NAMALWA (cell line): ENCODE measurements around the gene KIF20B.
"Not testable (repeated sequence)": the region's sequence is repeated elsewhere in the genome, so short reads cannot be mapped to it uniquely, and the experiment has no call there.

Experiments used
- DNase-seq: peaks from one replicate; pipeline ENCODE4 v3.0.0-alpha.2; 2015; ENCODE audit warnings: low spot score

KIF20B gene

DNA sequence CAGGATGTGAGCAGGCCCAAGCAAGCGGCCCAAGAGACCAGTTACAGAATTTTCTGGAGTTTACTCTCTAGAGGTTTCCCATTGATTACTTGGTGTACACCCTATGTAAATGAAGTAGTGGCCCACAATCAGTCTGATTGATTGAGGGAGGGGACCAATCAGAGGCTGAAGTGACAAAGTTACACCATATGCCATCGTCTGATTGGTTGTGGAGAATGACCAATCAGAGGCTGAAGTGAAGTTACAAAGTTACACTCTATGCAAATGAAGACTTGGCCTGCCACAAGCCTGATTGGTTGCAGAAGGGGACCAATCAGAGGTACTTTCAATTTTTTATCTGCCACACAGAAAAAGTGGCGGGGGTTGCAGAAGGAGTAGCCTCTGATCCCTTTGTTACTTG, 83.7 kb downstream of the KIF20B start:
- peak; percentile 31 for DNase-seq

DNA sequence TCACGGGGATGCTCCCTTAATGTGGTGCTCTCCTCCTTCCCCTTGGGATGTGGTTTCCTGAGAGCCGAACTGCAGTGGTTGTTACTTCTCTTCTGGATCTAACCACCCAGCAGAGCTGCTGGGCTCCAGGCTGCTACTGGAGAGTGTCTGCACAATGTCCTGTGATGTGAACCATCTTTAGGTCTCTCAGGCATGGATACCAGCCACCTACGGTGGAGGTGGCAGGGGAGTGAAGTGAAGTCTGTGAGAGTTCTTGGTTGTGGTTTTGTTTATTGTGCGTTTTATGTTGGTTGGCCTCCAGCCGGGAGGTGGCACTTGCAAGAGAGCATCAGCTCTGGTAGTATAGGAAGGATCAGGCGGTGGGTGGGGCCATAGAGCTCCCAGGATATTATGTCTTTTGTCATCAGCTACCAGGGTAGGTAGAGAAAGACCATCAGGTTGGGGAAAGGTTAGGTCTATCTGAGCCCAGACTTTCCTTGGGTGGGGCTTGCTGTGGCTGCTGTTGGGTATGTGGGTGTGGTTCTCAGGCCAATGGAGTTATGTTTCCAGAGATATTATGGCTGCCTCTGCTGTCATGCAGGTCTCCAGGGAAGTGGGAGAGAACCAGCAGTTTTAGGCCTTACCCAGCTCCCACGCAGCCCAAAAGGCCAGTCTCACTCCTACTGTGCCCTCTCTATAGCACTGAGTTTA, 87.9 kb downstream of the KIF20B start:
- DNase-seq, result no peak

DNA sequence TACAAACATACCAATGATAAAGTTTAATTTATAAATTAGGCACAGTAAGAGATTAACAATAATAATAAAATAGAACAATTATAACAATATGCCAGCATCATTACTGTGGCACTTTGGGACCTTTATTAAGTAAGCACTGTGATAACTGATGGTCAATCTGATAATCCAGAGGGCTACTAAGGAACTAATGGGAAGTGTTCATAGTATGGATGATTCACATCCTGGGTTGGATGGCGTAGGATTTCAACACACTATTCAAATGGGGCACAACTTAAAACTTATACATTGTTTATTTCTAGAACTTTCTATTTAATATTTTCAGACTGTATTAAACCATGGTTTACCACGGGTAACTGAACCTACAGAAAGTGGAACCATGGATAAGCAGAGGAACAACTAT, 90.8 kb downstream of the KIF20B start:
- no peak for DNase-seq

DNA sequence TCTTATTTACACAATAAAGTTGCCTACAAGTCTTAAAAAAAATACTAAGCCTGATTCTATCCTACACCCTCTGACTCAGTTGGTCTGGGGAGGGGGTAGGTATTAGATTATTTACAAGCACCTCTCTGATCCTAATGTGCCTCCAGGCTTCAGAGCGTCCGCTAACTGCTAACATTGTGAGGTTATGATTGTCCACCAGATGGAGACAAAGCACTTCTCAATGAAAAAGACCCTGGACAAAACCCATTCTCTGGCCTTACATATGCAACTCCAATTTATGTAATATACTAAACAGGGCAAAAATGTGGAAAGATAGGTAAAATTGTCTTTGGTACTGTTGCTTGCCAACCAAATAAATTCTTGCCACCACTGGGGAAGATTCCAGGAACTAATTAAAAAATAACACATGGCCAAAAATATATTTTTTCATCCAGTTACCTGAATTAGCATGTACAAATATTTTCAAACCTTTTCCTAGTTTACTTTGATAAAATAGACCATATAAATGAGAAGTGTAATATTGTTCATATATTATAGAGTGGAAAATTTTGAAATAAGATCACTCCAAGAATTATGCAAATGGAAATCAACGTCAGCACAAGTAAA, 92.4 kb downstream of the KIF20B start:
- peak; percentile 85 for DNase-seq

DNA sequence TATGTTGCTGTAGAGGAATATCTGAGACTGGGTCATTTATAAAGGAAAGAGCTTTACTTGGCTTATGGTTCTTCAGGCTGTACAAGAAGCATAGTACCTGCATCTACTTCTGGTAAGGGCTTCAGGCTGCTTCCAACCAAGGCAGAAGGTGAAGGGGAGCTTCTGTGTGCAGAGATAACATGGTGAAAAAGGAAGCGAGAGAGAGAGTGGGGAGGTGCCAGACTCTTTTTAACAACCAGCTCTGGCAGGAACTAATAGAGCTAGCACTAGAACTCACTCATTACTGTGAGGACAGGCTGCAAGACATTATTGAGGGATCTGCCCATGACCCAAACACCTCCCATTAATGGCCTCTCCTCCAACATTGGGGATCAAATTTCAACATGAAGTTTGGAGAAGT, 94.5 kb downstream of the KIF20B start:
- DNase-seq, result no peak

DNA sequence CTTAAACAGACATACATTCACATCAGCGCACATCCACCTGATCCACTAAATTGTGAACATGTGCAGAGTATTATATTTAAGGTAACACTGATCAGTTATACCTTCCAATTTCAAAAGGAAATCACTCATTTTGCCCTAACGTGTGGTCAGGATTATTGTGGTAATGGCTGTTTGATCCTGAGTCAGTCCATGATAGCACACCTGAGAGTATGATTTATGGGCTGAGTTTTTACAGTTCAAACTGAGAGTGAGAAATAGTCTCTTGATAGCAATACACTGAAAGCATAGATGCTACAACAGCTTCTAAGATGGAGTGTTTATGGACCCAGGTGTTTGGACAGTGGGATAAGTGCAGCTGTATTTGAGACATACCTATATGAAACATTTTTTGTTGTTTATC, 96.7 kb downstream of the KIF20B start:
- DNase-seq, result no peak

DNA sequence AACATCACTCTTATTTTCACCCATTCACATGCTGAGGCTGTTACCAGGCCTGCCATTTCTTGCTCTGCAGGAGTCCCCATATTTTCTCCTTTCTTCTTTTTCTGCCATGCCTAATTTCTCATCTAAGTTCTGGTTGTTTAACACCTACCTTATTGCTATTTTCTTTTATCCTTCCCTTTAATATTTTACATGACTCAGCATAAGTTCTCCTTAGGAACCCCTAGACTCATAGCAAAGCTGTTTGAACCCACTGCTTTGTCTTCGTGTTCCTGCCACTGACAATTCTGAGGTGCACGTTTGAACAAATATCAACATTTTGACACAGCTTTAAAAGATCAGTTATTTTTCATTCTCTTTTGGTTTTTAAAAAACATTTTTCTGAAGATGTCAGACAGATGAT, 98.2 kb downstream of the KIF20B start:
- DNase-seq, result no peak

DNA sequence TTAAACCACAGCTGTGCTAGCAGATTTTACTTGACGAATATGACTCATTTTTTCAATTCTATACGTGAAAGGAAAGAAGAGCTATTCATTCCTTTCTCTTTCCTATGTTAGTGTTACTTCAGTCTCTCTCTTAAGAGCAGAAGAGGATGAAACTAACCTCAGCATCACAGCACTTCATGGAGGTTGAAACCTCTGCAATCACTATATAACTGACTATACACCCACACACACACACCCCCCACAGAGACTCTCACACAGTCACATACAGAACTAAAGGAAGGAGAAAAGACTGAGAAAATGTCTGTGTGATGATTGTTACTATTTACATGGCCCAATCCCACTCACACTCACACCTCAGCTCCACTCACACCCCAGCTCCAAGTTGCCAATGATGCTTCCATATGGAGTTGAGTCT, 104.2 kb downstream of the KIF20B start:
- DNase-seq, result no peak

DNA sequence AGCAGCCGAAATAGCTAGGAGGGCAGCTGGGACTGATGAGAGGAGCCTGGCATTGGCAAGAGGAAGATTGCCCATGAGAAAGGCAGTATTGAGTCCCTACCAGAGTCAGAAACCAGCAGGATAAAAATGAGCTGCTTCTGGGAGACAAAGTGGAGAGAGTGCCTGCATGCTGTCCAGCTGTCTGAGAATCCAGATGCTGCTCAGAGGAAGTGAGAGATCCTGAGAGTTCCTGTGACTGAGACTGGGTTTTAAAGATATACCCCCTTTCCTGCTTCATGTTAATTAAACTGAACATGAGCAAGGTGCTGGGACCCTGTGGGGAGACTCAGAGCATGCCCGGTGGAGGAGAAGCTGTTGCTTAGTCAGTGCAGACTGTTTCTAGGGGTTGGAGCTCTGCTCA, 107.5 kb downstream of the KIF20B start:
- no peak for DNase-seq

DNA sequence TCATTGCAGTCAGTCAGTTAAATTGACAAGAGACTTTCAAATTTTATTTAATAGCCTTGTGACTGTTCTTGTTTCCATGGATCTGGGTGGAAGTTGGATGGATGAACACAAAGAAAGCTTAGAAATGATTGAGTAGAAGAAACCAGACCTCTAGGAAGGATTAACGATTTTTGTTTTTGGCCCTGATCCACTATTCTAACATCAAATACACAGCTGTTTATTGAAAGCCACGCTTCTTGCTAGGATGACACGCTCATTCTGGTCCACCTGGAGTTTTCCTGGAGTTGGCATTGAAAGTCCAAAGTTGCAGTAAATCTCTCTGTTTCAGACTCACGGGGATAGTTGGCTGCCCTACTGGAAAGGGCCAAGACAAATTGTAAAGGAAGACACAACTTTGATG, 108.4 kb downstream of the KIF20B start:
- DNase-seq, result no peak

DNA sequence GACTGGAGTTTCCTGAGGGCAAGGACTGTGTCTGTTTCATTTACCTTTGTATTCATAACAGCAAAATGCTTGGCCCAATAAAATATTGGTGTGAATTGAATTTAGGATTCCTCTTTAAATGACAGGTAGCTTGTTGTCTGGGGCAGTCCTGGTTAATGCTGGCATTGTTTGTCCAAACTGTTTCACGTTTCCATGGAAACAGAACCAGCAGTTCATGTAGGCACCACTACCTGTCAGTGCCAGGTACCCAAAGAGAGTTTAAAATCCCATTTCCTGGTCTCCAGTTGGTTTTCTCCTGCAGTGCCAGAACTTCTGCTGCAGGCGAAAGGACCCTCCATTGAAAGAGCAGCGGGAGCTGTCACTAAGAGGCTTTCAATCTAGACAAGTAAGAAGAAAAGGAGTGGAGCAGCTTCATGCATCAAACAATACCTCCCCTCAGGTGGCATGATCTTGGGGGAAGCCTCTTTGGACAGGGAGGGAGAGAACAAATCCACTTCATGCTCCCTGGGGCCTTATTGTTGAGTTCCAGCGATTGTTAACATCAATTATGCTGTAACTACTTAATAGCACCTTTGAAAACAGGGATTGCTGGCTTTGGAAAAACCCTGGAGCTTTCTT, 109.6 kb downstream of the KIF20B start:
- no peak for DNase-seq

DNA sequence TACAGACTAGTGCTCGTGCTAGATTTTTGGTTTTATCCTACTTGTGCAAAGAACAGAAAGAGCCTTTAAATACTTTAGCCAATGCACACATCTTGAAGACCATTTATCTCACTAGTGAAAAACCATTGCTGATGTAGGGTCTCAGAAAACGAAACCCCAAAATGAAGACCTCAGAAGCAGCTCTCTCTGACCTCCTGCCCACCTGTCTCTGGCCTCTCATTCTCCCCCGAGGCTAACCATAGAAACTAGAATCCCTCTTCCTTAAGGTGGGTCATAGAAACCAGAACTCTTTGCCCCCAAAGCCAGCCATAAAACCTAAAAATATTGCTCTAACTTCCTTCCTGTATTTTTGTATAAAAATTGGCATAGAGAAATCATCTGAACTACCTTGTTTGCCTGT, 112.2 kb downstream of the KIF20B start:
- DNase-seq, result no peak

DNA sequence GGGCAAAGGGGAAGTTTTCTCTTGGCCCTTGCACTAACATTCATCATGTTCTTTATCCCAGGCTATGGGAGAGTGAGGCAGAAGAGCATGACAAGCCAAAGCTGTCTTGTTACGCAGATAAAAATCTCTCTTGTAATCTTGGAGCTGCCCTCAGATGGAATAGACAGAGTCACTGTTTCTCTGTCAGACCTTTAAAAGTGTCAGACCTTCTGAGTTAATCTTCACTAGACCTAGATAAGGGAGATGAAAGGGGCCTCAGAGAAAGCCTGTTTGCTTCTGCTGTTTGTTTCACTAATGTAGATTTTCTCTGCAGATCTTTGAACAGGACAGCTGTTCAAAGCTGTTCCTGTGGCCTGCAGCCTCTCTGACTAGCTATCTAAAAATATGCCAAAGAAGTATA, 112.9 kb downstream of the KIF20B start:
- DNase-seq, result no peak

DNA sequence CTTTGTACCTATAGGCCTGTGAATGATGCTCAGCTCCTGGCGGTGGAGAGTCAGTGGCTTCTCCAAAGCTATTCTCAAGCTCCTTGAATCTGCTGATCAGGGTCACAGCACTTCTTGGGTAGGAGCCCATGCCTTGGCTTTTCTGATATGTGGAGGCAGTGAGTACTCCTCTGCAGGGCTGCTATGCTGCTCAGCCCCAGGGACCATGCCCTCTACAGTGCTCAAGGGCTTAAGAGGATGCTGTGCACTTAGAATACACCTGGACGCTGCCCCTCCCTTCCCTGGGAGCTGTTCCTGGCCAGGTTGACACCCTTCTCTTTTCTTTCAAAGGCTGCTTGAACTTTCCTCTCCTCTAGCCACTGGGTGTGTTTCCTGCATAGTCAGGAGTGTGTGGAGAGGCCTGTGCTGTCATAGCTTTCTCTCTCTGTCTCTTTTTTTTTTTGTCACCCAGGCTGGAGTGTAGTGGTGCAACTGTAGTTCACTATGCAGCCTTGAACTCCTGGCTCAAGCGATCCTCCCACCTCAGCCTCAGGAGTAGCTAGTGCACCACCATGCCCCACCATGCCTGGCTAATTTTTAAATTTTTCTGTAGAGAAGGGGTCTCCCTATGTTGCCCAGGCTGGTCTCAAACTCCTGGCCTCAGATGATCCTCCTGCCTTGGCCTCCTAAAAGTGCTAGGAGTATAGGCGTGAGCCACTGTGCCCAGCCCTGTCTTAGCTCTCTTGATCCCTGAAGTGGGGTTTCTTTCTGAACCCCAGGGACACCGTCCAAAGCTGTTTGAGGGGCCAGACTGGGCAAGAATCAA, 113.9 kb downstream of the KIF20B start:
- no peak for DNase-seq

DNA sequence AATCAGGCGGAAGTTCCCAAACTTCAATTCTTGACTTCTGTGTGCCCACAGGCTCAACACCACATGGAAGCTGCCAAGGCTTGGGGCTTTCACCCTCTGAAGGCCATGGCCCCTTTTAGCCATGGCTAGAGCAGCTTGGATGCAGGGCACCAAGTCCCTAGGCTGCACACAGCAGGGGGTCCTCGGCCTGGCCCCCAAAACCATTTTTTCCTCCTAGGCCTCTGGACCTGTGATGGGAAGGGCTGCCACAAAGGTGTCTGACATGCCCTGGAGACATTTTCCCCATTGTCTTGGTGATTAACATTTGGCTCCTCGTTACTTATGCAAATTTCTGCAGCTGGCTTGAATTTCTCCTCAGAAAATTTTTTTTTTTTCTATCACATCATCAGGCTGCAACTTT, 117.6 kb downstream of the KIF20B start:
- DNase-seq, result not testable (repeated sequence)
